Endothelial cell of umbilical vein (primary cell): ENCODE results near the gene HOXB2.

Source experiments
- CTCF ChIP-seq, 2 donors: IDR thresholded peaks; 1 replicate in 1 of 2; 2 replicates in 1 of 2; pipeline ENCODE4 v1.5.1; 2011; ENCODE audit warnings: low read length in 2 of 2, mild to moderate bottlenecking in 2 of 2, moderate library complexity in 2 of 2, control low read depth in 1 of 2, inconsistent platforms in 1 of 2, low read depth in 1 of 2; ENCODE audit not compliant: insufficient read depth in 1 of 2; ENCODE audit errors: extremely low read depth in 1 of 2
- EZH2 ChIP-seq: IDR thresholded peaks from 2 replicates; pipeline ENCODE4 v1.6.1; 2012; ENCODE audit warnings: borderline replicate concordance, low read depth, mild to moderate bottlenecking, moderate library complexity, low read length, inconsistent platforms; ENCODE audit not compliant: severe bottlenecking
- GATA2 ChIP-seq: IDR thresholded peaks from 2 replicates; pipeline ENCODE4 v1.7.0; 2011; ENCODE audit warnings: low read depth, mild to moderate bottlenecking, moderate library complexity, mixed read lengths, low read length; ENCODE audit not compliant: insufficient read length, insufficient read depth
- JUN ChIP-seq: IDR thresholded peaks from 2 replicates; pipeline ENCODE4 v1.6.1; 2011; ENCODE audit warnings: borderline replicate concordance, low read depth; ENCODE audit not compliant: insufficient read length, insufficient read depth
- MAX ChIP-seq: IDR thresholded peaks from 2 replicates; pipeline ENCODE4 v1.6.1; 2011; ENCODE audit not compliant: insufficient read depth, insufficient read length
- MYC ChIP-seq: IDR thresholded peaks from one replicate; pipeline ENCODE4 v1.6.1; 2011; ENCODE audit warnings: mild to moderate bottlenecking, low read depth, low read length
- POLR2A ChIP-seq: IDR thresholded peaks from 2 replicates; pipeline ENCODE4 v1.6.1; 2012; ENCODE audit warnings: low read depth, mild to moderate bottlenecking, control low read depth, low read length
- POLR2AphosphoS5 ChIP-seq: IDR thresholded peaks from 2 replicates; pipeline ENCODE4 v1.6.1; 2012; ENCODE audit warnings: low read depth, mild to moderate bottlenecking, control low read depth, low read length, moderate library complexity; ENCODE audit not compliant: insufficient read depth

- no peak for TF ChIP-seq MAX
- no peak for TF ChIP-seq GATA2
- TF ChIP-seq CTCF (IDR thresholded peaks at IDR 0.05; ENCODE audit: extremely low read depth in 1 of 2, insufficient read depth in 1 of 2, low read depth in 1 of 2, low read length in 2 of 2) = no peak
- no peak for TF ChIP-seq POLR2A
- TF ChIP-seq EZH2 = no peak
- no peak for TF ChIP-seq POLR2AphosphoS5
- no peak for TF ChIP-seq MYC
- no peak for TF ChIP-seq JUN
Observed at GRCh38 chr17:48513097-48513496, 31.8 kb downstream of the HOXB2 start.
